Measurements from ENCODE around the gene SPTAN1.

SPTAN1 gene

DNA sequence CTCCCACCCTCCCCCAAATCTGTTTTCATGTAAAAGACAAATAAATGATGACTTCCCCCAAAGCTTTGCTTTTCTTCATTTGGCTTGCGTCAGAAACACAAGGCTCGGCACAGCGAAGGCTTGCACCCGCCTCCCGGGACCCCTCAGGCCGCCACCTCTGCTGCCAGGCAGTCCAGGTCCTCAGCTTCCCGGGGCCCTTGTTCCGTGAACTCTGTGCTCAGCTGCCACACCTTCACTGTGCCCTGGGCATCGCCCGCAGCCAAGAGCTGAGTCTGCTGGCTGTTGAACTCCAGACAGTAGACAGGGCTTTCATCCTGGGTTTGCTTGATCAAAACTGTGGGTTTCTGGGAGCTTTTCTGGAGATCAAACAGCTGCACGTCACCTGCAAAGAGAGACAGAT, 81.2 kb downstream of the SPTAN1 start:
- TF ChIP-seq CTCF (conservative IDR thresholded peaks at IDR 0.05): no peak
- H3K27ac ChIP-seq: no peak overlapping the region

- H3K27ac ChIP-seq: no peak overlapping the region
- TF ChIP-seq CTCF (conservative IDR thresholded peaks at IDR 0.05) (no peak), ZFX (IDR thresholded peaks at IDR 0.05) (no peak)
These were observed 81.7 kb downstream of the SPTAN1 start for GRCh38 chr9:128634111-128634510.

GRCh38 chr9:128634651-128635262, 82.4 kb downstream of the SPTAN1 start:
- H3K27ac ChIP-seq: no peak overlapping the region
- no peak for TF ChIP-seq CTCF (conservative IDR thresholded peaks at IDR 0.05)
- TF ChIP-seq ZFX (IDR thresholded peaks at IDR 0.05): no peak

GRCh38 chr9:128635266-128636023, 83.1 kb downstream of the SPTAN1 start:
- no peak overlapping the region for H3K27ac ChIP-seq
- TF ChIP-seq ZFX (IDR thresholded peaks at IDR 0.05) (no peak), CTCF (conservative IDR thresholded peaks at IDR 0.05) (no peak)

GRCh38 chr9:128636024-128636390, 83.6 kb downstream of the SPTAN1 start:
- H3K27ac ChIP-seq: no peak overlapping the region
- no peak for TF ChIP-seq CTCF (conservative IDR thresholded peaks at IDR 0.05)
- no peak for TF ChIP-seq ZFX (IDR thresholded peaks at IDR 0.05)

DNA sequence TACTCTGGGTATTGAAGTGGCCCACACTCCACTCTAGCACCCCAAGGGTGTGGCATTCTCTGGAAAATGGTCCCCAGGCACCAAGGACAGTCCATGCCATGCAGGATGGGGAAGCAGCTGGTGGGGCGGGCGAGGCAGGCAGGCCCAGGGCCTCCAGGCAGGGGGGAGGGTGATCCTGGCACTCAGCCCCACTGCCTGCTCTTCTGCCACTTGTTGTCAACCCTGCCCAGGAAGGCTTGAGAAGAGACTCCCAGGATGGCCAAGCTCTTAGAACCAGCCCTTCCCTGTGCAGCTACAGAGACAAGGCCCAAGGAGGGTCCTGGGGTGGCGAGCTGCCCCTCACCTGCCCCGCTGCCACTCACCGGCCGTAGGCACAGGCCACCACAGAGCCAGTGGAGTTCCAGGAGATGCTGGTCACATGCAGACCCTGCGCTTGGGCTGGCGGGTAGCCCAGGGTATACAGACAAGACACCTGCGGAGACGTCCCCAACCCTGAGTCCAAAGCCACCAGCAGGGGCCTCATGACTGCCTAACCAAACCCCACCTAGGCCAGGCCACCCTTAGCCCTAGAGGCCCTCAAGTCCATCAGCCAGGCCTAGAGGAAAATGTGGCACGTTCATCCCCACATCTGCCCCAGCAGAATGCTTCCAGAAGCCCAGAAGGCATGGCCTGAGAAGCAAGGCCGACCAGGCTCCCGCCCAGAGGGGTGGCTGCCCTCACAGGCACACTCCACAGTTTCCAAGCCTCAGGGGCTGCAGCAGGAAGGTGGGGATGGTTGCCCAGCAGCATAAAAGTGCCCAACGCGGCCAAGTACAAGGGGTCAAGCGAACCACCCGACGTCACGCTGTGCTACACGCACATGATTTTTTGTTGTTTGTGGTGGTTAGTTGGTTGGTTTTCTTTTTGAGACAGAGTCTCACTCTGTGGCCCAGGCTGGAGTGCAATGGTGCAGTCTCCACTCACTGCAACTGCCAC, 84.5 kb downstream of the SPTAN1 start:
- H3K27ac ChIP-seq: no peak overlapping the region
- no peak for TF ChIP-seq ZFX (IDR thresholded peaks at IDR 0.05)

- no peak overlapping the region for H3K27ac ChIP-seq
These were observed 85.3 kb downstream of the SPTAN1 start for GRCh38 chr9:128637656-128638055.

More at GRCh38 chr9:128637656-128638055, 85.3 kb downstream of the SPTAN1 start:
- TF ChIP-seq ZFX (IDR thresholded peaks at IDR 0.05) (no peak), CTCF (conservative IDR thresholded peaks at IDR 0.05) (no peak)
